Neural progenitor cell (in vitro differentiated cells): ENCODE results near the gene ARHGEF12.

ENCODE experiments used
- EZH2 ChIP-seq: fragments of 200-600 bp; sonication (generic); IDR thresholded peaks from 2 replicates; pipeline ENCODE4 v1.6.1; 2017; ENCODE audit warnings: antibody characterized with exemption, mild to moderate bottlenecking, moderate library complexity
- EZH2phosphoT487 ChIP-seq: fragments of 200-600 bp; sonication (generic); IDR thresholded peaks from 2 replicates; pipeline ENCODE4 v1.6.1; 2017; ENCODE audit warnings: antibody characterized with exemption
- TF ChIP-seq, protein P1 (sequence below): fragments of 200-600 bp; sonication (generic); IDR thresholded peaks from 2 replicates; pipeline ENCODE4 v1.5.1; 2017; ENCODE audit warnings: antibody characterized with exemption, mild to moderate bottlenecking

DNA sequence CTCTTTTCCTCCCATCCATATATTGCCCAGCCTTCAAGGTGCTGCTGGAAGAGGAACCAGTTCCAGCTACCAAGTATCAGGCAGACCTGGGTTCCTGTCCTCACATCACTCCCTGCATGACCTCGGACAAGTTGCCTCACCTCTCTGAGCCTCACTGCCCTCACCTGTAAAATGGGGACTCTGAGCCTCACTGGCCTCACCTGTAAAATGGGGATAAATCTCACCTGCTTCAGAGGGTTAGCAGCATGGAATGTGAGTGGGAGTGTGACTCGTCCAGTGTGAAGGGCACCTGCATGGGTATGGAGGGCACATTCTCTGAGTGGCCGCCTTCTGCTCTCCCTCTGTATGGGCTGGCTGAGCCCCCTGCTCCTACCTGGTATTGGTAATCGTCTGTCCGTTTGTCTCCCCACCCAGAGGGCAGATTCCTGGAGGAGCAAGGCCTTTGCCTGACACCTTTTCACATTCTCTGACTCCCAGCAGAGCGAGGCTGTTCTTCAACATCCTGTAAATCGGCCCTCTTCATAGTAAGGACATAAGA lies 179.0 kb downstream of the ARHGEF12 start:
- TF ChIP-seq, protein P1, sequence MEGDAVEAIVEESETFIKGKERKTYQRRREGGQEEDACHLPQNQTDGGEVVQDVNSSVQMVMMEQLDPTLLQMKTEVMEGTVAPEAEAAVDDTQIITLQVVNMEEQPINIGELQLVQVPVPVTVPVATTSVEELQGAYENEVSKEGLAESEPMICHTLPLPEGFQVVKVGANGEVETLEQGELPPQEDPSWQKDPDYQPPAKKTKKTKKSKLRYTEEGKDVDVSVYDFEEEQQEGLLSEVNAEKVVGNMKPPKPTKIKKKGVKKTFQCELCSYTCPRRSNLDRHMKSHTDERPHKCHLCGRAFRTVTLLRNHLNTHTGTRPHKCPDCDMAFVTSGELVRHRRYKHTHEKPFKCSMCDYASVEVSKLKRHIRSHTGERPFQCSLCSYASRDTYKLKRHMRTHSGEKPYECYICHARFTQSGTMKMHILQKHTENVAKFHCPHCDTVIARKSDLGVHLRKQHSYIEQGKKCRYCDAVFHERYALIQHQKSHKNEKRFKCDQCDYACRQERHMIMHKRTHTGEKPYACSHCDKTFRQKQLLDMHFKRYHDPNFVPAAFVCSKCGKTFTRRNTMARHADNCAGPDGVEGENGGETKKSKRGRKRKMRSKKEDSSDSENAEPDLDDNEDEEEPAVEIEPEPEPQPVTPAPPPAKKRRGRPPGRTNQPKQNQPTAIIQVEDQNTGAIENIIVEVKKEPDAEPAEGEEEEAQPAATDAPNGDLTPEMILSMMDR: no peak
- TF ChIP-seq EZH2phosphoT487: no peak
- no peak for TF ChIP-seq EZH2
